ENCODE data around the gene ORC6. TPM values are rescaled to one million over a fixed set of nuclear protein-coding genes. Genes with fewer than 3 reads are reported as not detected.
"Not testable (repeated sequence)": the region's sequence is repeated elsewhere in the genome, so short reads cannot be mapped to it uniquely, and the experiment has no call there.

Gene ORC6, protein sequence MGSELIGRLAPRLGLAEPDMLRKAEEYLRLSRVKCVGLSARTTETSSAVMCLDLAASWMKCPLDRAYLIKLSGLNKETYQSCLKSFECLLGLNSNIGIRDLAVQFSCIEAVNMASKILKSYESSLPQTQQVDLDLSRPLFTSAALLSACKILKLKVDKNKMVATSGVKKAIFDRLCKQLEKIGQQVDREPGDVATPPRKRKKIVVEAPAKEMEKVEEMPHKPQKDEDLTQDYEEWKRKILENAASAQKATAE
- 39.8 TPM for polyA plus RNA-seq (2012; ENCODE audit: missing spikeins)

DNA sequence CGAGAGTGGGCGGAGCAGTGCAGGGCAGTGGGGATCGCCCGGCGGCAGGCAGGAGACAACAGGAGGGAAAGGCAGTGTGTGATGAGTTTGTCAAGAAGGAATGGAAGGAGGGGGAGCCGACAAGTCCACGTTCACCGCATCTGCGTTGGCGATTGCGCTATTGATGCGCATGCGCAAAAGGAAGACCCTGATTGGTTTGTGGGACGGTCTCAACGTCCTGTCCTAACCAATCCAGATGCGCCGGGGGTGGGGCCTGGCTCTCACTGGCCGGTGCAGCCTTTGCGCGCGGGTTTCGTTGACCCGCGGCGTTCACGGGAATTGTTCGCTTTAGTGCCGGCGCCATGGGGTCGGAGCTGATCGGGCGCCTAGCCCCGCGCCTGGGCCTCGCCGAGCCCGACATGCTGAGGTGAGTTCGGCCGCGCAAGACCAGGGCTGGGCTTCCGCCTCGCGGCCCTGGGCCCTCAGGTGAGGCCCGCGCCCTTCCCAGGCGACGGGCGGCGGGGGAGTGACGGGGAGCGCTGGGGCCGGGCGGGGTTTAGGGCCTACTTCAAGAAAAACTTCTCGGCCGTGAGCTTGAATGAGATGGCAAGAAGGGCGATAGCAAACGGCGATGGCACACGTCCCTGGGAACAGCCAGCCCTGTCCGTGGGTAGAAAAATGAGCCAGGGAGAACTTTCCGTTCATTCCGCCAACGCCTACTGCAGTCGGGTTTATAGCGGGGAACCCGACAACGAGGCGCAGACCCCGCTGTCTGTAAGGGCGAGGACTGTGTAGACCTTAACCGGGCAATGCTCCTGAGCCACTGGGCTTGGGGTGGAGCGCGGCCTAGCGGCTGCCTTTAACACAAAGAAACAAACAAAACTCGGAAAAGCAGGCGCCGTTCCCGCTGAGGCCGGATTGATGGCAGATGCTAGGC lies at the start of gene ORC6:
Gene ORC6, plus strand, starts transcription at position 295 of the 916 bp plus-strand sequence. Its CDS starts 47 bp downstream, at position 342.
- FAIRE-seq, result peak; percentile 73
- DNase-seq (ENCODE audit: insufficient read length), result peak; percentile 65
- TF ChIP-seq POLR2AphosphoS5 (IDR thresholded peaks at IDR 0.05; ENCODE audit: low read depth, low read length) (peak; percentile 63; the same call in 1 of the 2 replicates), TAF1 (IDR thresholded peaks at IDR 0.05; ENCODE audit: borderline replicate concordance, low read depth, low read length) (0 out of 2 replicates have a peak, but pooled peaks have one; percentile 48), POLR2A (IDR thresholded peaks at IDR 0.05; ENCODE audit: low read depth, low read length) (peak; percentile 80)

DNA sequence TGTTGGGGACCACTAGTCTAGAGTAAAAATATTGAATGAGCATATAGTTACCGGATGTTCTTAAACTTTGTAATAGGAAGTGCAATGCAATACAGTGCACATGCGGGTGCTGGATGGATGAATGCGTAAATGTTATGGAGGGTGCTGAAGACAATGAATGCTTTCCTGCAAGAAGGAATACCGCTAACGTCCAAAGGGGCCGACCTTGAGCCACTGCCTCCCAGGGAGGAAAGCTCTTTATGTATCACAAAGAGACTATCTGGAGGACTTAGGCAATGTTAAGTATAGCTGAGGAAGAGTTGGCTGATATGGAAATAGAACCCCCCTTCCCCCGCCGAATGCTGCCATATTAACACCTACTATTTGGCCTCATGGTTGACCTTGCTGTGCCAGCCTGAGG lies 40.8 kb upstream of the ORC6 start:
- no peak for FAIRE-seq
- TF ChIP-seq TAF1 (IDR thresholded peaks at IDR 0.05; ENCODE audit: borderline replicate concordance, low read depth, low read length) (no peak), POLR2A (IDR thresholded peaks at IDR 0.05; ENCODE audit: low read depth, low read length) (no peak), POLR2AphosphoS5 (IDR thresholded peaks at IDR 0.05; ENCODE audit: low read depth, low read length) (no peak)

DNA sequence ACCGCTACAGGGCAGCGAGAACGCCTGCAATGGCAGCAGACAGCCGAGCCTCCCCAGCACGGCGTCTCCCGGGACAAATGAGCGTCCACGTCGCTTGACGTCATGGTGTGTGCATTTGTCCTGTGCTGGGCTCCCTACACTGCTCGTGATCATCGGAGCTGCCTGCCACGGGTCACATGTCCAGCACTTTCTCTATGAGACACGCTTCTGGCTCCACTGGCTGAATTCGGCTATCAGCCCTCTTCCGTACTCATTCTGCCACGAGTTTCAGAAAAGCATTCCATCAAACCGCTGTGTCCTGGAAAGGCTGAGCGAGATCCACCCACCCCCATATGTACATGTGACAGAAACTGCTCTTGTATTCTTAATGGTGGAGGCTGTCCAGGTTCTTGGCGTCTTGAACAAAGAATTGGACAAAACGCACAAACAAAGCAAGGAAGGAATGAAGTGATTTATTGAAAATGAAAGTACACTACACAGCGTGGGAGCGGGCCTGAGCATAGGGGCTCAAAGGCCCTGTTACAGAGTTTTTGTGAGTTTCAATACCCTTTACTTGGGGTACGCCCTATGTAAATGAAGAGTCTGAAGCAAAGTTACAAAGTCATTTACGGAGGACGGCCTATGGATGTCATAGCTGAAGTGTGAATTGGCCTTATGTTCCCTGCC lies 39.7 kb upstream of the ORC6 start:
- no peak for FAIRE-seq
- no peak for DNase-seq (ENCODE audit: insufficient read length)
- TF ChIP-seq POLR2A (IDR thresholded peaks at IDR 0.05; ENCODE audit: low read depth, low read length) (no peak), POLR2AphosphoS5 (IDR thresholded peaks at IDR 0.05; ENCODE audit: low read depth, low read length) (no peak), TAF1 (IDR thresholded peaks at IDR 0.05; ENCODE audit: borderline replicate concordance, low read depth, low read length) (no peak)

More for the DNA sequence above, 40.8 kb upstream of the ORC6 start:
- DNase-seq (ENCODE audit: insufficient read length), result no peak

DNA sequence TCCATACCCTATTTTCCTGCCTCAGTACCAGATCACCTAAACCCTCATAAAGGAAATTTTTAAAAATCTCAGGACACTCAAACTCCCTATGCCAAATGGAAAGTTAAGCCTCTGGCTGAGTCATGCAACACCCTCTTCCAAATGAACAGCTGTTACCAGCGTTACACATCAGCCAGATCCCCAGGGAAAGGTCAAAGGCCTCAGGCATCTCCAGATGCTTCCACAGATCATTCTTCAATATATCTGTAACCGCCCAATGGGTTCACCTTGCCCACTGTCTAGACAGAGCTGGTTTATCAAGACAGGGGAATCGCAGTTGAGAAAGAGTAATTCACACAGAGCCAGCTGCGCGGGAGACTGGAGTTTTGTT lies 39.2 kb upstream of the ORC6 start:
- TF ChIP-seq TAF1 (IDR thresholded peaks at IDR 0.05; ENCODE audit: borderline replicate concordance, low read depth, low read length) (no peak), POLR2AphosphoS5 (IDR thresholded peaks at IDR 0.05; ENCODE audit: low read depth, low read length) (no peak), POLR2A (IDR thresholded peaks at IDR 0.05; ENCODE audit: low read depth, low read length) (no peak)
- FAIRE-seq, result no peak
- no peak for DNase-seq (ENCODE audit: insufficient read length)

DNA sequence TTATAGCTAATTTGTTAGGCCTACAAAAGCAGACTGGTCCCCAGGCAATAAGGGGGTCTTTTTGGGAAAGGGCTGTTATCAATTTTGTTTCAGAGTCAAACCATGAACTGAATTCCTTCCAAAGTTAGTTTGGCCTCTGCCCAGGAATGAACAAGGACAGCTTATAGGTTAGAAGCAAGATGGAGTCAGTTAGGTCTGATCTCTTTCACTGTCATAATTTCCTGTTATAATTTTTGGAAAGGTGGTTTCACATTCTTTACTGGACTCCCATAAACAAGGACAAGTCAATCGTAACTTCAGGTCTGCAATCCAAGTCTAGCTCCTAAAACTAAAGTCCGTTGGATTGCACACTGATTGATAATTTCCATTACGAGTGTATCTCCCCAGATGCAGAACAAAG lies 38.2 kb upstream of the ORC6 start:
- TF ChIP-seq TAF1 (IDR thresholded peaks at IDR 0.05; ENCODE audit: borderline replicate concordance, low read depth, low read length) (no peak), POLR2A (IDR thresholded peaks at IDR 0.05; ENCODE audit: low read depth, low read length) (no peak), POLR2AphosphoS5 (IDR thresholded peaks at IDR 0.05; ENCODE audit: low read depth, low read length) (no peak)
- DNase-seq (ENCODE audit: insufficient read length) (no peak), FAIRE-seq (no peak)

DNA sequence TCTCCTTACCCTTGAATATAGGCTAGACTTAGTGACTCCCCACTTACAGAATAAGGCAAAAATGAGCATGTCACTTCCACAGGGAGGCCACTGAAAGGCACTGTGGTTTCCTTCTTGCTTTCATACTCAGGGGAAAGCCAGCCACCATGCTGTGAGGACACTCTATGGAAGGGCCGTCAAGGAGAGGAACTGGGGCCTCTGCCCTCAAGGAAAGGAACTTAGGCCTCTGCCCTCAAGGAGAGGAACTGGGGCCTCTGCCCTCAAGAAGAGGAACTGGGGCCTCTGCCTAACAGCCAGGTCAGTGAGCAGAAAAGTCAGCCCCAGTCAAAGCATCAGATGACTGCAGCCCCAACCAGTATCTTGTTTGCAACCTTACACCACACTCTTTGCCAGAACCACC lies 30.5 kb upstream of the ORC6 start:
- TF ChIP-seq POLR2AphosphoS5 (IDR thresholded peaks at IDR 0.05; ENCODE audit: low read depth, low read length) (peak; percentile 41; the same call in 1 of the 2 replicates), POLR2A (IDR thresholded peaks at IDR 0.05; ENCODE audit: low read depth, low read length) (0 out of 2 replicates have a peak, but pooled peaks have one; percentile 24), TAF1 (IDR thresholded peaks at IDR 0.05; ENCODE audit: borderline replicate concordance, low read depth, low read length) (0 out of 2 replicates have a peak, but pooled peaks have one; percentile 19)
- DNase-seq (ENCODE audit: insufficient read length) (peak; percentile 31), FAIRE-seq (peak; percentile 92)

DNA sequence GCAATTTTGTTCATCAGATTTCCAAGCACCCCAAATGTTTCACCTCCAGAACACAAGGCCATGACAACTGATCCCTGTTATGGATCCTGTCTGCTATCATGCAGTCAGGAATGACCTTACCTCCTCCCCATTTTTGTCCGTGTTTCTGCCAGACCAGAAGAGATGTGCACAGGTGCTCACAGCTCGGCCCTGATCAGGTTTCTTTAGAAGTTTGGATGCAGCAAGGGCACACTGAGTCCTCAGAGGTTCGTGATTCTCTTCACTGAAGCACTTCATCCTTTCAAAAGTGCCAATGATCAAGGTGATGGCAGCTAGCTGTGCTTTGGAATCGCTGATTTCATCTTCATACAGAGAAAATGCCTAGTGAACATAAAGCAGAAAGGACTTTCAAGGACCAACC lies 27.3 kb upstream of the ORC6 start:
- no peak for DNase-seq (ENCODE audit: insufficient read length)
- TF ChIP-seq POLR2A (IDR thresholded peaks at IDR 0.05; ENCODE audit: low read depth, low read length), result no peak
- TF ChIP-seq TAF1 (IDR thresholded peaks at IDR 0.05; ENCODE audit: borderline replicate concordance, low read depth, low read length), result no peak
- TF ChIP-seq POLR2AphosphoS5 (IDR thresholded peaks at IDR 0.05; ENCODE audit: low read depth, low read length), result no peak
- FAIRE-seq, result no peak

DNA sequence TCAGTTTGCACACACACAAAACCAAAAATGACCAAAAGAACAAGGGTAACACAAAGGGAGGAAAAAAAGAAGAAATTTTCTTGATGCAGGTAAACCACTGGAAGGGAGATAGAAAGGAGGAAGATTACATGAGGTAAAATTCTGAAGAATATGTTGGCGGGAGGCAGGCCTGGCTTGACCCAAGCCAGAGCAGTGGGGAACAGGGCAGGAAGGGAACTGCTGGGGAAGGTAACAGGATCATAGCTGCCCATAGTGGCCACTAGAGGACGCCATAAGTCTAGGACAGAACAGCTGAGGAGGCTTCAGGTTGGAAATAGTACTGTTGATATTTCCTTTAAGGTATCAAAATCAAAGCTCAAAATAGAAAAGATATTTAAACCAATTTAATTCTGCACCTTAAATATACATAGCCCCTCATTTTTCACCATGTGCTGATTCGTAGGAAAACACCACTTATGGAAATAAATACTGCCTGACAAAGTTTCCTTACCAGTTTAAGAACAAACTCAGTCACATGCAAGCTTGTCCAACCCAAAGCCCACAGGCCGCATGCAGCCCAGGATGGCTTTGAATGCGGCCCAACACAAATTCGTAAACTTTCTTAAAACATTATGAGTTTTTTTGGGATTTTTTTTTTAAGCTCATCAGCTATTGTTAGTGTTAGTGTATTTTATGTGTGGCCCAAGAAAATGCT lies 16.0 kb upstream of the ORC6 start:
- FAIRE-seq (peak; percentile 50), DNase-seq (ENCODE audit: insufficient read length) (peak; percentile 34)
- no peak for TF ChIP-seq POLR2A (IDR thresholded peaks at IDR 0.05; ENCODE audit: low read depth, low read length)
- TF ChIP-seq TAF1 (IDR thresholded peaks at IDR 0.05; ENCODE audit: borderline replicate concordance, low read depth, low read length), result no peak
- TF ChIP-seq POLR2AphosphoS5 (IDR thresholded peaks at IDR 0.05; ENCODE audit: low read depth, low read length), result no peak

DNA sequence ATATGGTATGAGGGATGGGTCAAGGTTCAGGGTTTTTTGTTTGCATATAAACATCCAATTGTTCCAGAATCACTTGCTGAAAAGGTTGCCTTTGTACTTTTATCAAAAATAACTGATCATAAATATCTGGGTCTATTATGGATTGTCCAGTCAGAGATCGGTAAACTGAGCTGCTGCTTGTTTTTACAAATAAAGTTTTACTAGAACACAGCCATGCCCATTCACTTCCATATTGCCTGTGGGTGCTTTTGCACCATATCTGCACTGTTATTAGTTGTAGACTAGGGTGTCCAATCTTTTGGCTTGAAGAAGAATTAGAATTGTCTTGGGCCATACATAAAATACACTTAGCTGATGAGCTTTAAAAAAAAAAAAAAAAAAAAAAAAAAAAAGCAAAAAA lies 11.5 kb upstream of the ORC6 start:
- DNase-seq (ENCODE audit: insufficient read length); FAIRE-seq: not testable (repeated sequence)

DNA sequence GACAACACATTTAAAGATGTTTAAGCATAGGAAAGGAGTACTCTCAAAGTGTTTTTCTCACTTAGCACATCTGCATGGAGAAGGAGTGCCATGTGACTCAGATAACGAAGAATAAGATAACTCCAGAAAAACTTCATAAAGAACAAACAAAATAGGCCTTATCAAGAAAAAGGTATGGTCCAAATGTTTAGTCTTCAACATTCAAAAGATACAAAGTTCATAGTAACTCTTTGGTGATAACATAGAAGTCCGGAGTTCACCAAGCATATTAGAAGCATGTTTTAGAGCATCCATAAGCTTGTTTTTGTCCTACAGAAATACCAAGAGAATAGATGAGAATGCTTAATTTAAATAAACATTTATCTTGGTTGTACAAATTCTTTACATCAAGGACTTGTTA lies 7.6 kb upstream of the ORC6 start:
- not testable (repeated sequence) for FAIRE-seq

More for the DNA sequence above, 7.6 kb upstream of the ORC6 start:
- DNase-seq (ENCODE audit: insufficient read length), result not testable (repeated sequence)
